Measurements from ENCODE around the gene GPAT3. TPM values are rescaled to one million over a fixed set of nuclear protein-coding genes. Genes with fewer than 3 reads are reported as not detected.

The GPAT3 gene
- total and polyA plus RNA-seq, 2 of the 8 experiments (the other 6 are each of a cell fraction or from before 2014, with no cell fraction given): 0.23 to 2.0 TPM

DNA sequence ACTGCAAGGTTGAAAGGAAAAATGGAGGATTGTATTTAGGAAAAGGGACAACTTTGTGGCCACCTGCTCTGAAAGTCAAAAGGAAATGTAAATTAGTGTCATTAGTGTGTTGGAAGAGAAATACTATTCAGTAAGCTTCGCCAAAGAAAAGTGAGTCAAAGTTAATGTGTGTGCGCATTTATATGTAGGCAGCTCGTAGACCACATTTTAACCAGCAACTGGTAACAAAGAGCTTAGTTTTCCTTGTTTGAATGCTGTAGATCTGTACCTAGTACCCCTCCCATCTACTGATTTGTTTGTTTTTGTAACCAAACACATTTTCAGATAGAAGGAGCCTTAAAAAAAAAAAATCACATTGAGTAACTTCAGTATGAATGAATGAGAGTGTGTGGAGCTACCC lies 69.3 kb downstream of the GPAT3 start (continued):
- TF ChIP-seq EP300 (IDR thresholded peaks at IDR 0.05; ENCODE audit: borderline replicate concordance in 1 of 2, low read depth in 2 of 2, low read length in 2 of 2) (no peak), RFX5 (IDR thresholded peaks at IDR 0.05; ENCODE audit: borderline replicate concordance, low read depth, low read length) (no peak), NANOG (IDR thresholded peaks at IDR 0.05; ENCODE audit: insufficient read depth, low read depth, low read length, poor library complexity, severe bottlenecking) (no peak)

Measured in H1 (cell line).